ENCODE results near the gene CNTNAP5.

- TF ChIP-seq EP300 (IDR thresholded peaks at IDR 0.05) (no peak), CTCF (IDR thresholded peaks at IDR 0.05) (no peak), POLR2AphosphoS5 (IDR thresholded peaks at IDR 0.05) (no peak), POLR2A (IDR thresholded peaks at IDR 0.05; ENCODE audit: low read depth) (no peak)
Observed at GRCh38 chr2:124535816-124536215, 510.7 kb downstream of the CNTNAP5 start.

Data from esophagus muscularis mucosa (tissue), 4 donors.